Stimulated activated naive B cell treated with anti-CD40 and anti-IgM and Interleukin-4, amounts not matched to agents 10 μg/mL and 1 μg/mL and 100 μg/mL, for 72 hours (primary cell): ENCODE measurements around the gene CCDC61.

Experiments used
- ATAC-seq, 2 donors: fragments of 150-1000 bp; cut with Tn5 transposase; replicated peaks; 2 replicates each; pipeline ENCODE4 v1.10.0; 2021; ENCODE audit warnings: moderate library complexity in 1 of 2
- DNase-seq: peaks from one replicate; pipeline ENCODE4 v3.0.0; 2021
- H3K27ac Mint-ChIP-seq: one replicate; pipeline ENCODE4 v1.8.0; 2022; ENCODE audit warnings: mild to moderate bottlenecking, mixed read lengths
- H3K27me3 Mint-ChIP-seq, 2 donors: one replicate each; pipeline ENCODE4 v1.8.0; 2022; ENCODE audit warnings: mixed read lengths in 2 of 2
- H3K36me3 Mint-ChIP-seq, 2 donors: one replicate each; pipeline ENCODE4 v1.8.0; 2022; ENCODE audit warnings: mixed read lengths in 2 of 2, mild to moderate bottlenecking in 1 of 2
- H3K4me1 Mint-ChIP-seq, 2 donors: one replicate each; pipeline ENCODE4 v1.8.0; 2022; ENCODE audit warnings: mixed read lengths in 2 of 2, mild to moderate bottlenecking in 1 of 2
- H3K4me3 Mint-ChIP-seq, 2 donors: one replicate each; pipeline ENCODE4 v1.8.0; 2022; ENCODE audit warnings: mild to moderate bottlenecking in 2 of 2, mixed read lengths in 2 of 2, moderate library complexity in 1 of 2
- H3K9me3 Mint-ChIP-seq, 2 donors: one replicate each; pipeline ENCODE4 v1.8.0; 2022; ENCODE audit warnings: mixed read lengths in 2 of 2, mild to moderate bottlenecking in 1 of 2

The CCDC61 gene

DNA sequence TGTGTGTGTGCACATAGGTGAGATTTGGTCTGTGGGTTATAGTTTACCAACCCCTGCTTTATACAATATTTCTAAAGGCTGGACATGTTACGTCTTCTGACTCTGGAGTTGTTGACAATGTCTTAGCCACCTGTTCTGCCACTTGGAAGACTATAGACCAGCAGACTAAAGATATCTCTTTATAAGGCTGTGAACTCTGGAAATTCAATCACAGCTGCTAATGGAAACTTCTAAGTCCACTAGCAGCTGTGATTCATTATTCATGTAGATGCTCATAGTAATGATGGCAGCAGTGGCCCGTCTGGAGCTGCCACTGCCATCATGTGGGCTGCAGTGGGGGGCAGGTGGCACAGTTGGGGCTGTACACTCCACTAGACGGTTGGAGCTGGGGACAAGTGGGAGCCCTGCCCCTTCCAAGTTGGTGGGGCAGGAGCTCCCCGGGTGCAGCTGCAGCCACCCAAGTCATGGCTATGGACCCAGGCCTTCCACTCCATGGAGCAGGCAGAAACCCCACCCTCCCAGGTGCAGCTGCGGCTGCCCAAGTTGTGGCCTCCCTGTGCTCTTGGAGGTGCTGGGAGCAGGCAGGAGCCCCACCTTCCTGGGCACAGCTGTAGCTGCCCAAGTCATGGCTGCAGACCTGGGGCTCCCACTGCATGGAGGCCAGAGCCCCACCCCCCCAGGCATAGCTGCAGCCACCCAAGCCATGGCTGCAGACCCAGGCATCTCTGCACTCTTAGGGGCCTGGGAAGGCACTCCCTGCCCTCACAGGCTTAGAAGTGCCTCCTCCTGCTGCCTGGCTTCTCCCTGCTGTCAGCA is 36.7 kb downstream of the CCDC61 start:
- Mint-ChIP-seq H3K9me3 (peaks cover 0 to 1% of the 10 kb centered on the region in 2 donors), H3K27me3 (peaks cover 27 to 35% of the 10 kb centered on the region in 2 donors), H3K36me3 (peaks cover 0 to 3% of the 10 kb centered on the region in 2 donors), H3K4me1 (peaks cover 2 to 6% of the 10 kb centered on the region in 2 donors), H3K4me3 (no peak overlapping the region), H3K27ac (no peak overlapping the region)
- DNase-seq, result no peak
- ATAC-seq, result no peak

DNA sequence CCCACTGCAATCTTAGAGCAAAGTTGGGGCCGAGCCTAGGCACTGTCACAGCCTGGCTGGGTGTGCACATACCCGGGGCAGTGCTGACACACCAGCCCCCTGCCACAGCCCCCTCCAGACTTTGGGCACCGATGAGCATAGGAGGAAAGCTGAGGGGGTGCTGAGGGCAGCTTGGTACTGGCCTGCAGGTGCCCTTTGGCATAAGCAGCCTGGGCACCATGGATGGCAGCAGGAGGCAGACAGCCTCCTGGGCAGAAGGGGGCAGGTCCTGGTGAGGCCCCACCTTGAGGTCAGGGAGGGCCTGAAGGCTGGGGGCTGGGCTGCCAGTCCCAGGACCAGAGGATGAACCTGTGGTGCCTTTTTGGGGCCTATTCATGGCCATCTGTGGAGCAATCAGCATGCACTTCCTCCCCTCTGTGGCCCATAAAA is 37.3 kb downstream of the CCDC61 start:
- Mint-ChIP-seq H3K27me3 (peaks cover 29 to 38% of the 10 kb centered on the region in 2 donors), H3K27ac (no peak overlapping the region), H3K4me1 (peaks cover 2 to 6% of the 10 kb centered on the region in 2 donors), H3K9me3 (peaks cover 0 to 2% of the 10 kb centered on the region in 2 donors), H3K36me3 (peaks cover 0 to 3% of the 10 kb centered on the region in 2 donors), H3K4me3 (no peak overlapping the region)
- no peak for DNase-seq
- ATAC-seq, result no peak

DNA sequence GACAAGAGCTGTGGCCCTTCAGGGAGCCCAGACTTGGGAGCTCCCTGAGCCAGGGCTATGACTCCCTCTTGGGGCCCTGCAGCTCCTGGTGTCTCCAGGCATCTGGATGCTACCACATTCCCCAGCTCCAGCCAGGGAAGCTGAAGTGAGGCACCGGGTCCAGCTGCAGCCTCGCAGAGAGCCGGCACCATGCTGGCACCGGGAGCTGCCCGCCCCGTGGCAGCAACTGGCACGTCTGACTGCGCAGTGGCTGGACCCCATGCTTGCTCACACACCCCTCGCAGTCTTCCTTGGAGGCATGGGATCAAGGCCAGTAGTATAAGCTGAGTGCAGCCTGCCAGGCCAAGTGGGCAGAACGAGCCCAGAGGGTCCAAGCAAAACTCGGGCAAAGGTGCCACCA is 38.1 kb downstream of the CCDC61 start:
- Mint-ChIP-seq H3K27ac (no peak overlapping the region), H3K27me3 (peaks cover 29 to 34% of the 10 kb centered on the region in 2 donors), H3K9me3 (peaks cover 0 to 2% of the 10 kb centered on the region in 2 donors), H3K4me1 (peaks cover 2 to 6% of the 10 kb centered on the region in 2 donors), H3K36me3 (peaks cover 0 to 3% of the 10 kb centered on the region in 2 donors), H3K4me3 (no peak overlapping the region)
- no peak for DNase-seq
- ATAC-seq, result no peak

DNA sequence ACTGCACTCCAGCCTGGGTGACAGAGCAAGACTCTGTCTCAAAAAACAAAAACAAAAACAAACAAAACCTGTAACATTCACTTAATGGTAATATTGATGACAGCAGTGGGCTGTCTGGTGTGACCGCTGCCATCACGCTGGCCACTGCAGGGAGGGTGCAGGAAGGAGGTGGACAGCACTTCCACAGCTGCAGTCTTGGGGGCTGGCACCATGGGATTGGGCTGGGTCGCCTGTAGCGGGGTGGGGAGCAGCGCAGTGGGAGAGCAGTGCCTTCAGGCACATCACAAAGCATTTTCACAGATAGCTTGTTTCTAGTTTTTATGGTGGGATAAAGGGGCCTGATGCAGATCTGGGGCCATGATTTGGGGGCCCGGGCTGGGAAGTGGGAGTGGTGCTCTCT is 40.3 kb downstream of the CCDC61 start:
- peaks cover 0 to 3% of the 10 kb centered on the region in 2 donors for H3K36me3 Mint-ChIP-seq
- no peak overlapping the region for H3K4me3 Mint-ChIP-seq
- DNase-seq, result no peak
- H3K27me3 Mint-ChIP-seq, result peaks cover 29 to 37% of the 10 kb centered on the region in 2 donors
- H3K9me3 Mint-ChIP-seq, result peaks cover 0 to 2% of the 10 kb centered on the region in 2 donors
- no peaks in the 10 kb centered on the region for H3K4me1 Mint-ChIP-seq
- no peak overlapping the region for H3K27ac Mint-ChIP-seq
- ATAC-seq, result no peak

DNA sequence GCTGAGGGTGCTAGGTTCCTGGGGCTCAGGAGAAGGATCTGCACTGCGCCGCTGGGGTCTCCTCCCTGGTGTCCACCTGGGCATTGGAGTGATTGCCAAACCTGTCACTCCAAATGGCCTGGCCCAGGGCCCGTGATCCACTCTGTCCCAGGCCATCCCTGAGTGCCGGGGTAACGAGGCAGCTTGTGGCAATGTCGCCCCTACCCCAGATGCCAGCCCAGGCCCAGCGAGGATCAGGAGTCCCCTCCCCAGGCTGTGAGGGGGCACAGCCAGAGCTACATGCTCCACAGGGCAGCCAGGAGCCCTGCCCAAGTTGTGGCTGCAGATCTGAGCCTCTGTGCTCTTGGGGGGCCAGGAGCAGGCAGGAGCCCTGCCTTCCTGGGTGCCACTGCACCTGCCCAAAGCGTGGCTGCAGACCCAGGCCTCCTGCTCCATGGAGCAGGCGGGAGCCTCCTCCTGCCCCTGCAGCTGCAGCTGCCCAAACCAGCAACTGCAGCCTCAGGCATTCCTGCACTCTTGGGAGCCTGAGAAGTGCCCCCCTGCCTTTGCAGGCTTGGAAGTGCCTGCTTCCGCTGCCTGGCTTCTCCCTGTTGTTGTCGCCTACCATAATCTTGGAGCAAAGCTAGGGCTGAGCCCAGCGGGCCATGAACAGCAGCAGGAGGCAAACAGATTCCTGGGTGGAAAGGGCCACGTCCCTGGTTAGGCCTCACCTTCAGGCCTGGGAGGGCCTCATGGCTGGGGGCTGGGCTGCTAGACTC is 40.9 kb downstream of the CCDC61 start:
- DNase-seq (no peak), ATAC-seq (no peak)
- H3K27me3 Mint-ChIP-seq, result peaks cover 32 to 43% of the 10 kb centered on the region in 2 donors
- H3K36me3 Mint-ChIP-seq, result peaks cover 0 to 3% of the 10 kb centered on the region in 2 donors
- H3K4me3 Mint-ChIP-seq, result no peak overlapping the region
- H3K9me3 Mint-ChIP-seq, result peaks cover 0 to 2% of the 10 kb centered on the region in 2 donors
- no peak overlapping the region for H3K27ac Mint-ChIP-seq
- H3K4me1 Mint-ChIP-seq, result no peaks in the 10 kb centered on the region

DNA sequence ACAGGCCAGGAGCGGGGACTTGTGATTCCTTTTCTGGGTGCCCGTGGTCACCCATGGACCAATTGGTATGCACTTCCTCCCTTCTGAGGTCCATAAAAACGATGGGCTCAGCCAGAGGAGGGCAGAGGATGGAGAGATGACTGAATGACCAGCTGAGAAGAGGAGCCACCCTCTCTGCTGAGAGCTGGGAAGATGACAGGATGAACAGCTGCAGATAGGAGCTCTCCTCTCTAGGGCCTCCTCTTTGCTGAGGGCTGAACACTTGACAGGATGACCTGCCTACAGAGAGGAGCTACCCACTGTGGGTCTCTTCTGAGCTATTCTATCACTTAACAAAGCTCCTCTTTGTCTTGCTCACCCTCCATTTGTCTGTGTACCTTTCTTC is 41.5 kb downstream of the CCDC61 start:
- ATAC-seq (no peak), DNase-seq (no peak)
- no peak overlapping the region for H3K4me3 Mint-ChIP-seq
- peaks cover 0 to 2% of the 10 kb centered on the region in 2 donors for H3K9me3 Mint-ChIP-seq
- no peaks in the 10 kb centered on the region for H3K4me1 Mint-ChIP-seq
- peaks cover 0 to 3% of the 10 kb centered on the region in 2 donors for H3K36me3 Mint-ChIP-seq
- H3K27ac Mint-ChIP-seq, result no peak overlapping the region
- peaks cover 36 to 48% of the 10 kb centered on the region in 2 donors for H3K27me3 Mint-ChIP-seq

DNA sequence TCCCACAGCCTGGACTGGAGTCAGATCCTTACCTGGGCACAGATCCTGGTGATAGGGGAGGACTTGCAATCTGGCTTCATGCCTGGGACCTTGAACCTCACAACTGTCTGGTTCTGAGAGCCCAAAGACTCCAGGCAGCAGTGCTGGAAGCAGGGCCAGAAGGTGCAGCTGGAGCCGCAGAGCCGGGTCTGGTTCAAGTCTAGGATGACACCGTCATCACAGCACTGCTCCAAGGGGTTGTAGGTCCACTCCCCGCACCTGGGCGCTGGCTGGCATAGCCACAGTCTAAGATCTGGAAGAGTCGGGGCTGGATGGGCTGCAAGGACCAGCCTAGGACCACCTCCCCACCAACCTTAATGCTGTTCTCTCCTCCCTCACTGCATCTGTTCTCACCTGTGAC is 44.9 kb downstream of the CCDC61 start:
- Mint-ChIP-seq H3K9me3 (peaks cover 0 to 2% of the 10 kb centered on the region in 2 donors), H3K27ac (no peak overlapping the region), H3K4me1 (no peaks in the 10 kb centered on the region), H3K4me3 (no peak overlapping the region), H3K27me3 (peaks cover 51 to 59% of the 10 kb centered on the region in 2 donors), H3K36me3 (peaks cover 0 to 3% of the 10 kb centered on the region in 2 donors)
- no peak for ATAC-seq
- no peak for DNase-seq

DNA sequence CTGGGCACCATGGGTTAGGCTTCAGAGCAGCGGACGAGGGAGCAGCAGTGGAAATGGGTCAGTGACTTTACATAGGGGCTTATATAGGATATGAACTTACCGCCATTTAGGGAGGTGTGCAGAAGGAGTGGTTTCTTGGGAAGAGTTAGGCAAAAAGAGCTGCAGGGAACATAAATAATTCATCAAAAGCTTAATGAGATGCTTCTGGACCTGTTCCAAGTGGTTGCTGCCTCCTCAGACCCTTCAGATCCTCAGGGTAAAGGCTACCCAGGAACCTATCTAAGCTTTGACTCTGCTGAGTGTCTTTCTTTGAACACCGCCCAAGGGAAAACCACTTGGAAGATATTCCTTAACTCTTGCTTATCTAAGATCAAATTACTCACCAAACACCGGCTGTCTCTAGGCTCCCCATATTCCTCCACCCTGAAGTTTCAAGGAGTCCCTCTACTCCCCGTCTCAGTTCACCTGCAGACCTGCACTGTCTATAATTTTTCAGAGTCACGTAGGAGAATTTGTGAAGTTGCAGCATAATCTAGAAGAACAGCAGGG is 45.8 kb downstream of the CCDC61 start, which contains the start of gene IGFL4:
TSS of gene IGFL4 (minus strand) at position 51 of the 549 bp plus-strand sequence. CDS start at position 11, 40 bp downstream.
- Mint-ChIP-seq H3K27ac (no peak within 1 kb of the TSS), H3K4me1 (no peaks in the 10 kb centered on the region), H3K27me3 (peaks cover 57 to 61% of the 10 kb centered on the region in 2 donors), H3K9me3 (peaks cover 0 to 2% of the 10 kb centered on the region in 2 donors), H3K36me3 (no peaks in the 10 kb centered on the region), H3K4me3 (no peak within 1 kb of the TSS)
- DNase-seq (no peak), ATAC-seq (no peak)

DNA sequence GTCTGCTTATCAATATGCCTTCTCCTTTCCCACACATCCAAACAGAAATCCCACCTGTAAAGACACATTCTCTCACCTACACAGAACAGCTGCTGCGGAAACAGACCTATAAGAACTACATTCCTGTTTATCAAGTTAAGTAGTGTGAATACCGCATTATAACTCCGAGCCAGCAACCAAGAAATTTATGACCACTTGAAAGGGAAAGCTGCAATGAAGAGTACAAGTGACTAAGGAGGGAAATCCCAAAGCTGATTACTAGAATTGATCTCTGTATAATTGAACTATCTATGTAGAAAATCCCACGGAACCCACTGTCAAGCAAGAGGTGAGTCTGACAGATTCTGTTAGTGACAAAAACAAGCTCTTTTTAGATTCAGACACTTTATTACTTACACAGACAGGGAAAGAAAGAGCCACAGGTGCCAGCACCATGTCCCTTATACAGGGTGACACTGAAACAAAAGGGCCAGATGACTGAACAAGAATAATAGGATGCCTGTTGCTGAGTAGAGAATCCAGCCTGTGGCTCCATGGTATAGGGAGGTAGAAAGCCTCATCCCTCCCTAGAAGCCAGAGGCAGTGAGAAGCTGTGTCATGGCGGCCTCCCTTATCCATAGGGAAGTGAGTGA is 47.1 kb downstream of the CCDC61 start:
- Mint-ChIP-seq H3K27me3 (peaks cover 62 to 65% of the 10 kb centered on the region in 2 donors), H3K4me1 (no peaks in the 10 kb centered on the region), H3K4me3 (no peak overlapping the region), H3K27ac (no peak overlapping the region), H3K36me3 (no peaks in the 10 kb centered on the region), H3K9me3 (no peaks in the 10 kb centered on the region)
- DNase-seq (no peak), ATAC-seq (no peak)

DNA sequence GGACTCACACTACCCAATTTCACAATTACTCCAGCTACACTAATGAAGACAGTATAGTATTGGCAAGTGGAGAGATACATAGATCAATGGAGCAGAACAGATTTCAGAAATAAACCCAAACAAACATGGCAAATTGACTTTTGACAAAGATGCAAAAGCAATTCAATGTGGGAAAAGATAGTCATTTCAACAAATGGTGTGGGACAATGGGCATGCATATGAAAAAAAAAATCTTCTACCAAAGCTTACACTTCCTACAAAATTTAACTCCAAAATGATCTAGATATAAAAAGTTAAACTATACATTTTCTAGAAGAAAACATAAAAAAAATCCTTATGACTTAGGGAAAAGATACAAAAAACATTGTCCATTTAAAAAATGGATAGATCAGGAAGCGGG is 48.3 kb downstream of the CCDC61 start:
- no peak for DNase-seq
- H3K4me3 Mint-ChIP-seq, result no peak overlapping the region
- ATAC-seq, result no peak
- H3K36me3 Mint-ChIP-seq, result no peaks in the 10 kb centered on the region
- H3K27ac Mint-ChIP-seq, result no peak overlapping the region
- no peaks in the 10 kb centered on the region for H3K4me1 Mint-ChIP-seq
- H3K27me3 Mint-ChIP-seq, result peaks cover 66 to 76% of the 10 kb centered on the region in 2 donors
- no peaks in the 10 kb centered on the region for H3K9me3 Mint-ChIP-seq

DNA sequence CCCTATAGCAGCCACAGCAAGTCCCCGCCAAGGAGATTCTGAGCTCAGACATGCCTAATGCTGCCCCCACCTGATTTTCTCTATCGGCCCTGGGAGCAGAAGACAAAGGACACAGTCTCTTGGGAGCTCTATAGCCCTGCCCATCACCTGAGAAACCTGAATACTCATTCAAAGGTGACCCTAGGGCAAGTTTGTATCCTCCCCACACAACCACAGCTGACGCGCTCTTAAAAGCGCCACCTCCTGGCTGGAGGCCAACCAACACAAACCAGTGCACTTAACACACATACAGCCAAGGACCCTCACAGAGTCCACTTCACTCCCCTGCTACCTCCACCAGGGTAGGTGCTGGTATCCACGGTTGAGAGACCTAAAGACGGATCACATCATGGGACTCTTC is 54.3 kb downstream of the CCDC61 start:
- H3K27ac Mint-ChIP-seq, result no peak overlapping the region
- H3K4me1 Mint-ChIP-seq, result no peaks in the 10 kb centered on the region
- H3K27me3 Mint-ChIP-seq, result peaks cover 60 to 75% of the 10 kb centered on the region in 2 donors
- no peak for ATAC-seq
- H3K9me3 Mint-ChIP-seq, result peaks cover 0 to 7% of the 10 kb centered on the region in 2 donors
- H3K4me3 Mint-ChIP-seq, result no peak overlapping the region
- DNase-seq, result no peak
- H3K36me3 Mint-ChIP-seq, result no peaks in the 10 kb centered on the region

DNA sequence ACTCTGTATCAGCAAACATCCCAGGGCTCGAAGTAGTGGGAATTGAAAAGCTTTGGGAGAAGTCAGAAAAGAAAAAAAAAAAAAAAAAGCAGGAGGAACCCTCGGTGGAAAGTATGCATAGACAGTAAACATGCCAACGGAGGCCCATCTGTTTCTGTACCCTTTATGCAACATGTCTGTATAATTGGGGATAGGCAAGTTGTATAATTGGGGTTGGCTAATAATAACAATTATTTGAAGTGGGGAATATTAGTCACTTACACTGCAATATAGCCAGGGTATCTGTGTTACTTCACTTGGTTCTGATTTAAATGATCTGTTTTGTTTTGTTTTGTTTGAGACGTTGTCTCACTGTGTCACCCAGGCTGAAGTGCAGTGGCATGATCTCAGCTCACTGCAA is 57.6 kb downstream of the CCDC61 start:
- H3K27me3 Mint-ChIP-seq, result peaks cover 52 to 65% of the 10 kb centered on the region in 2 donors
- H3K36me3 Mint-ChIP-seq, result no peaks in the 10 kb centered on the region
- H3K4me1 Mint-ChIP-seq, result no peaks in the 10 kb centered on the region
- H3K4me3 Mint-ChIP-seq, result no peak overlapping the region
- no peak overlapping the region for H3K27ac Mint-ChIP-seq
- no peak for DNase-seq
- ATAC-seq, result no peak
- H3K9me3 Mint-ChIP-seq, result peaks cover 2 to 7% of the 10 kb centered on the region in 2 donors

DNA sequence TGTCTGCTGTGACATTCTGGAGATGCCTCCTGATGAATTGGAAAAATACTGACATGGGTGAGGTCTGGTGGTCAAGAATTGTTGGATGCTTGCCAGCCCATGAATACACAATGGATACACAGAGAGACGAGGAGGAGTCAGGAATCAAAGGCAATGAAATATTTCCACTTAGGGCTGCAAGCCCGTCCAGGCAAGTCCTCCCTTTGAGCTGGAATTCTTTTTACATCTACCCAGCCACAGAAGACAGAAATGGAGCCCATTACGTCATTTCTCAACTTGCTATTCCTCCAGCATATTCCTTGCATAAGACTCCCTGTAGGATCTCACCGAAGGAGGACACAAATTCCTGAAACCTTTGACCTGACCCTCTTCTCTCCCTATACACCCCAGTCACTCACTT is 61.3 kb downstream of the CCDC61 start:
- DNase-seq (no peak), ATAC-seq (no peak)
- peaks cover 0 to 11% of the 10 kb centered on the region in 2 donors for H3K9me3 Mint-ChIP-seq
- peaks cover 50 to 53% of the 10 kb centered on the region in 2 donors for H3K27me3 Mint-ChIP-seq
- H3K4me1 Mint-ChIP-seq, result no peaks in the 10 kb centered on the region
- H3K4me3 Mint-ChIP-seq, result no peak overlapping the region
- no peak overlapping the region for H3K27ac Mint-ChIP-seq
- no peaks in the 10 kb centered on the region for H3K36me3 Mint-ChIP-seq

DNA sequence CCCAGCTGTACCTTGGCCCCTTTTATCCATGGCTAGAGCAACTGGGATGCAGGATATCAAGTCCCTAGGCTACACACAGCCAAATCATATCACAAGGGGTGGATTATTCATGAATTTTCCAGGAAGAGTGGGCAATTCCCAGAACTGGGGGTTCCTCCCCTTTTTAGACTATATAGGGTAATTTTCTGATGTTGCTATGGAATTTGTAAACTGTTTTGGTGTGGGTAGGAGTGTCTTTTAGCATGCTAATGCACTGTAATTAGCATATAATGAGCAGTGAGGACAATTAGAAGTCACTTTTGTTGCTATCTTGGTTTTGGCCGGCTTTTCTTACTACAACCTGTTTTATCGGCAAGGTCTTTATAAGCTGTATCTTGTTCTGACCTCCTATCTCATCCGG is 63.5 kb downstream of the CCDC61 start:
- H3K36me3 Mint-ChIP-seq, result no peaks in the 10 kb centered on the region
- H3K4me3 Mint-ChIP-seq, result no peak overlapping the region
- H3K27me3 Mint-ChIP-seq, result peaks cover 49 to 58% of the 10 kb centered on the region in 2 donors
- H3K9me3 Mint-ChIP-seq, result peaks cover 3 to 13% of the 10 kb centered on the region in 2 donors
- H3K27ac Mint-ChIP-seq, result no peak overlapping the region
- no peak for ATAC-seq
- no peak for DNase-seq
- no peaks in the 10 kb centered on the region for H3K4me1 Mint-ChIP-seq
